ENCODE results near the gene PDCD1.

PDCD1 gene

GRCh38 chr2:241851325-241852115 lies 7.2 kb downstream of the PDCD1 start:
- DNase-seq (ENCODE audit: insufficient read length, low spot score) (no peak), FAIRE-seq (no peak)
- TF ChIP-seq POLR2A (IDR thresholded peaks at IDR 0.05; ENCODE audit: low read depth, low read length), result no peak

- no peak for FAIRE-seq
- TF ChIP-seq POLR2A (IDR thresholded peaks at IDR 0.05; ENCODE audit: low read depth, low read length), result no peak
- DNase-seq (ENCODE audit: insufficient read length, low spot score), result no peak
Measured at GRCh38 chr2:241850544-241851324, 8.0 kb downstream of the PDCD1 start.

GRCh38 chr2:241849616-241850543 lies 8.8 kb downstream of the PDCD1 start:
- no peak for DNase-seq (ENCODE audit: insufficient read length, low spot score)
- no peak for FAIRE-seq
- TF ChIP-seq POLR2A (IDR thresholded peaks at IDR 0.05; ENCODE audit: low read depth, low read length), result no peak

GRCh38 chr2:241848761-241849615 lies 9.7 kb downstream of the PDCD1 start:
- FAIRE-seq, result no peak
- TF ChIP-seq POLR2A (IDR thresholded peaks at IDR 0.05; ENCODE audit: low read depth, low read length), result no peak
- no peak for DNase-seq (ENCODE audit: insufficient read length, low spot score)

- DNase-seq (ENCODE audit: insufficient read length, low spot score) (no peak), FAIRE-seq (no peak)
- no peak for TF ChIP-seq POLR2A (IDR thresholded peaks at IDR 0.05; ENCODE audit: low read depth, low read length)
Measured at GRCh38 chr2:241846406-241846805, 12.3 kb downstream of the PDCD1 start.

GRCh38 chr2:241844831-241845578 lies 13.7 kb downstream of the PDCD1 start:
- no peak for TF ChIP-seq POLR2A (IDR thresholded peaks at IDR 0.05; ENCODE audit: low read depth, low read length)
- no peak for FAIRE-seq
- no peak for DNase-seq (ENCODE audit: insufficient read length, low spot score)

GRCh38 chr2:241844066-241844728 lies 14.5 kb downstream of the PDCD1 start:
- no peak for FAIRE-seq
- peak; percentile 35 for TF ChIP-seq POLR2A (IDR thresholded peaks at IDR 0.05; ENCODE audit: low read depth, low read length)
- DNase-seq (ENCODE audit: insufficient read length, low spot score), result no peak

GRCh38 chr2:241843321-241844065 lies 15.2 kb downstream of the PDCD1 start:
- FAIRE-seq, result no peak

GRCh38 chr2:241842620-241843211 lies 16.0 kb downstream of the PDCD1 start:
- FAIRE-seq, result no peak
- DNase-seq (ENCODE audit: insufficient read length, low spot score), result no peak
- no peak for TF ChIP-seq POLR2A (IDR thresholded peaks at IDR 0.05; ENCODE audit: low read depth, low read length)

More at GRCh38 chr2:241843321-241844065, 15.2 kb downstream of the PDCD1 start:
- DNase-seq (ENCODE audit: insufficient read length, low spot score), result no peak
- no peak for TF ChIP-seq POLR2A (IDR thresholded peaks at IDR 0.05; ENCODE audit: low read depth, low read length)

- no peak for TF ChIP-seq POLR2A (IDR thresholded peaks at IDR 0.05; ENCODE audit: low read depth, low read length)
- FAIRE-seq, result no peak
- DNase-seq (ENCODE audit: insufficient read length, low spot score), result no peak
Measured at GRCh38 chr2:241842067-241842415, 16.7 kb downstream of the PDCD1 start.

All from H54 (cell line).